ENCODE measurements around the gene KLK6. TPM values are rescaled to one million over a fixed set of nuclear protein-coding genes. Genes with fewer than 3 reads are reported as not detected.

Gene KLK6
- total RNA-seq, 1 donor from 2014 or later = 10.3 TPM

GRCh38 chr19:51002089-51002532 is 32.7 kb upstream of the KLK6 start:
- no peaks in the 10 kb centered on the region for H3K9me3 ChIP-seq
- peak overlapping the region; percentile 64 for H3K27ac ChIP-seq
- H3K27me3 ChIP-seq = no peaks in the 10 kb centered on the region
- no peaks in the 10 kb centered on the region for H3K4me1 ChIP-seq
- no peak for DNase-seq (ENCODE audit: extremely low spot score in 2 of 2)
- H3K4me3 ChIP-seq = peak overlapping the region in 1 of 2 donors; percentile 35
- intact Hi-C loops (cut with DNase I) = no loop called here
- TF ChIP-seq CTCF (IDR thresholded peaks at IDR 0.05) (no peak), POLR2A (IDR thresholded peaks at IDR 0.05) (no peak), POLR2AphosphoS5 (IDR thresholded peaks at IDR 0.05; ENCODE audit: insufficient read depth in 1 of 2, low read depth in 1 of 2) (no peak)
- no peaks in the 10 kb centered on the region for H3K36me3 ChIP-seq

- Histone ChIP-seq H3K4me1 (no peaks in the 10 kb centered on the region), H3K9me3 (no peaks in the 10 kb centered on the region), H3K27ac (peak within 1 kb of the TSS; percentile 64), H3K4me3 (peak within 1 kb of the TSS in 1 of 2 donors; percentile 35), H3K27me3 (no peaks in the 10 kb centered on the region), H3K36me3 (no peaks in the 10 kb centered on the region)
- intact Hi-C loops (cut with DNase I) = no loop called here
- no peak for DNase-seq (ENCODE audit: extremely low spot score in 2 of 2)
- TF ChIP-seq POLR2AphosphoS5 (IDR thresholded peaks at IDR 0.05; ENCODE audit: insufficient read depth in 1 of 2, low read depth in 1 of 2) (no peak), CTCF (IDR thresholded peaks at IDR 0.05) (no peak), POLR2A (IDR thresholded peaks at IDR 0.05) (no peak)
Measured at GRCh38 chr19:51001515-51001914, 32.1 kb upstream of the KLK6 start, which contains the start of gene KLK8. Gene KLK8 (minus strand): TSS chr19:51001604. CDS start chr19:51001167, 437 bp downstream.

GRCh38 chr19:51000981-51001380 is 31.6 kb upstream of the KLK6 start:
- intact Hi-C loops (cut with DNase I) = no loop called here
- Histone ChIP-seq H3K27me3 (no peaks in the 10 kb centered on the region), H3K36me3 (no peaks in the 10 kb centered on the region), H3K9me3 (no peaks in the 10 kb centered on the region), H3K27ac (peak overlapping the region; percentile 64), H3K4me1 (no peaks in the 10 kb centered on the region), H3K4me3 (peak overlapping the region in 1 of 2 donors; percentile 35)
- DNase-seq (ENCODE audit: extremely low spot score in 2 of 2) = no peak
- TF ChIP-seq POLR2A (IDR thresholded peaks at IDR 0.05) (no peak), POLR2AphosphoS5 (IDR thresholded peaks at IDR 0.05; ENCODE audit: insufficient read depth in 1 of 2, low read depth in 1 of 2) (peak in 1 of 2 donors; percentile 28), CTCF (IDR thresholded peaks at IDR 0.05) (no peak)

GRCh38 chr19:51000426-51000825 is 31.0 kb upstream of the KLK6 start:
- Histone ChIP-seq H3K27ac (no peak overlapping the region), H3K4me1 (no peaks in the 10 kb centered on the region), H3K36me3 (no peaks in the 10 kb centered on the region), H3K4me3 (peak overlapping the region in 1 of 2 donors; percentile 35), H3K27me3 (no peaks in the 10 kb centered on the region), H3K9me3 (no peaks in the 10 kb centered on the region)
- intact Hi-C loops (cut with DNase I) = no loop called here
- no peak for DNase-seq (ENCODE audit: extremely low spot score in 2 of 2)
- TF ChIP-seq POLR2AphosphoS5 (IDR thresholded peaks at IDR 0.05; ENCODE audit: insufficient read depth in 1 of 2, low read depth in 1 of 2) = no peak

- Histone ChIP-seq H3K27me3 (no peaks in the 10 kb centered on the region), H3K4me3 (no peak overlapping the region), H3K4me1 (no peaks in the 10 kb centered on the region), H3K36me3 (no peaks in the 10 kb centered on the region), H3K27ac (no peak overlapping the region), H3K9me3 (no peaks in the 10 kb centered on the region)
- DNase-seq (ENCODE audit: extremely low spot score in 2 of 2) = no peak
- intact Hi-C loops (cut with DNase I) = no loop called here
- TF ChIP-seq CTCF (IDR thresholded peaks at IDR 0.05) (no peak), POLR2AphosphoS5 (IDR thresholded peaks at IDR 0.05; ENCODE audit: insufficient read depth in 1 of 2, low read depth in 1 of 2) (no peak), POLR2A (IDR thresholded peaks at IDR 0.05) (no peak)
Measured at GRCh38 chr19:50998686-50999085, 29.3 kb upstream of the KLK6 start.
